B cell (primary cell): ENCODE data around the gene NECAB2. TPM values are rescaled to one million over a fixed set of nuclear protein-coding genes. Genes with fewer than 3 reads are reported as not detected.

ENCODE experiments used
- ATAC-seq: fragments of 200-7000 bp; cut with Tn5 transposase; one replicate; pipeline ENCODE4 v1.10.0; 2021; ENCODE audit warnings: low read depth, mild to moderate bottlenecking, moderate number of reproducible peaks, moderate library complexity
- CTCF ChIA-PET: fragments of 350-600 bp; sonication (Branson Sonifier 250); formaldehyde crosslinking; loops from one replicate; lab custom pipeline; 2021; ENCODE audit warnings: antibody characterized with exemption, inconsistent platforms; lab: Charles Lee
- POLR2A ChIA-PET: fragments of 350-600 bp; sonication (Branson Sonifier 250); formaldehyde crosslinking; loops from one replicate; lab custom pipeline; 2021; ENCODE audit warnings: antibody characterized with exemption; lab: Charles Lee
- DNase-seq: peaks from one replicate; pipeline ENCODE4 v3.0.0; 2013
- H2AFZ ChIP-seq: 2 replicates; pipeline ENCODE4 v1.6.1; 2012; ENCODE audit warnings: mild to moderate bottlenecking, low read depth, low read length; ENCODE audit not compliant: insufficient read depth, poor library complexity, severe bottlenecking
- H3K27ac ChIP-seq, 2 donors: 1 replicate in 1 of 2; 2 replicates in 1 of 2; pipeline ENCODE4 v1.5.1; 2012 to 2013; ENCODE audit warnings: low read length in 2 of 2, mild to moderate bottlenecking in 2 of 2, moderate library complexity in 1 of 2
- H3K27me3 ChIP-seq, 4 experiments: fragments of 200-600 bp in 1 of 4; sonication (generic) in 1 of 4; replicated peaks in 1 of 4; 1 replicate in 2 of 4; 2 replicates in 2 of 4; pipeline versions ENCODE4 v1.6.1 to v1.7.0; 2013 to 2016; ENCODE audit warnings: low read length in 3 of 4, mild to moderate bottlenecking in 2 of 4, mixed read lengths in 1 of 4, moderate library complexity in 1 of 4; ENCODE audit not compliant: insufficient read depth in 4 of 4, control insufficient read depth in 3 of 4; ENCODE audit errors: control extremely low read depth in 1 of 4
- H3K36me3 ChIP-seq, 2 experiments: replicated peaks in 1 of 2; 1 replicate in 1 of 2; 2 replicates in 1 of 2; pipeline versions ENCODE4 v1.6.1 to v1.7.1; 2013; ENCODE audit warnings: low read length in 1 of 2; ENCODE audit not compliant: insufficient read depth in 2 of 2, control insufficient read depth in 1 of 2; ENCODE audit errors: control extremely low read depth in 1 of 2, extremely low read depth in 1 of 2
- H3K4me1 ChIP-seq, 2 donors: fragments of 200-600 bp in 1 of 2; sonication (generic) in 1 of 2; 1 replicate in 1 of 2; 2 replicates in 1 of 2; pipeline versions ENCODE4 v1.5.1 to v1.6.1; 2013 to 2017; ENCODE audit warnings: low read length in 2 of 2; ENCODE audit not compliant: control insufficient read depth in 2 of 2, insufficient read depth in 2 of 2
- H3K4me2 ChIP-seq: replicated peaks from 2 replicates; pipeline ENCODE3; 2012; ENCODE audit warnings: mild to moderate bottlenecking, low read depth, low read length; ENCODE audit not compliant: poor library complexity, severe bottlenecking
- H3K4me3 ChIP-seq, 5 experiments: fragments of 200-600 bp in 1 of 5; sonication (generic) in 1 of 5; 1 replicate in 3 of 5; 2 replicates in 2 of 5; pipeline versions ENCODE4 v1.5.1 to v1.7.0; 2011 to 2016; ENCODE audit warnings: low read length in 4 of 5, mild to moderate bottlenecking in 4 of 5, low read depth in 2 of 5, control low read depth in 1 of 5, moderate library complexity in 1 of 5; ENCODE audit not compliant: insufficient read depth in 1 of 5; ENCODE audit errors: control extremely low read depth in 1 of 5, extremely low read depth in 1 of 5
- H3K79me2 ChIP-seq: fragments of 200-600 bp; sonication (generic); one replicate; pipeline ENCODE4 v1.6.0; 2016; ENCODE audit warnings: low read length; ENCODE audit not compliant: control insufficient read depth, insufficient read depth
- H3K9ac ChIP-seq: fragments of 200-600 bp; sonication (generic); 2 replicates; pipeline ENCODE4 v1.6.1; 2017; ENCODE audit warnings: mild to moderate bottlenecking, low read length, moderate library complexity
- H3K9me3 ChIP-seq, 3 donors: one replicate each; pipeline versions ENCODE4 v1.6.1 to v1.7.1; 2013; ENCODE audit warnings: low read length in 2 of 3; ENCODE audit not compliant: control insufficient read depth in 2 of 3, insufficient read depth in 1 of 3; ENCODE audit errors: control extremely low read depth in 1 of 3
- H4K20me1 ChIP-seq: 2 replicates; pipeline ENCODE4 v1.6.0; 2012; ENCODE audit warnings: mild to moderate bottlenecking, low read length; ENCODE audit not compliant: insufficient read depth, control insufficient read depth, poor library complexity, severe bottlenecking
- H3K27ac Mint-ChIP-seq: one replicate; pipeline ENCODE4 v1.8.0; 2021; ENCODE audit warnings: mixed read lengths
- H3K27me3 Mint-ChIP-seq: one replicate; pipeline ENCODE4 v1.8.0; 2021; ENCODE audit warnings: mixed read lengths
- H3K4me1 Mint-ChIP-seq: one replicate; pipeline ENCODE4 v1.8.0; 2021; ENCODE audit warnings: mixed read lengths
- H3K4me3 Mint-ChIP-seq: one replicate; pipeline ENCODE4 v1.8.0; 2021; ENCODE audit warnings: mixed read lengths
- H3K9me3 Mint-ChIP-seq: one replicate; pipeline ENCODE4 v1.8.0; 2022; ENCODE audit warnings: mixed read lengths; ENCODE audit not compliant: insufficient read depth
- EZH2 ChIP-seq: IDR thresholded peaks from 2 replicates; pipeline ENCODE4 v1.6.1; 2012; ENCODE audit warnings: borderline replicate concordance, low read depth, mild to moderate bottlenecking, moderate library complexity, low read length; ENCODE audit not compliant: insufficient read depth, poor library complexity, severe bottlenecking
- WGBS: methylation state at CpG from one replicate; pipeline ENCODE4 v1.1.5; 2013; ENCODE audit warnings: missing lambda C conversion rate; ENCODE audit not compliant: insufficient coverage; 5-methylcytosine and 5-hydroxymethylcytosine counted together
- intact Hi-C: fragments of 100-400 bp; cut with micrococcal nuclease; formaldehyde crosslinking; loops from one replicate; pipeline ENCODE4 v1.10.0; 2022
- polyA plus RNA-seq: library from polyadenylated mRNA; depleted of rRNA; stranded (reverse); fragments of >200 nt; gene quantifications from 2 replicates; pipeline ENCODE4 v1.2.3, GENCODE V29; 2012
- total RNA-seq, 2 donors: library from RNA; stranded (reverse); fragments of 120-200 nt in 1 of 2; gene quantifications; 1 replicate in 1 of 2; 2 replicates in 1 of 2; pipeline versions ENCODE4 v1.2.3 to v1.2.4, GENCODE V29; 2013 to 2022
- TF ChIP-seq, protein P1 (sequence below): fragments of 200-600 bp; IDR thresholded peaks from one replicate; pipeline ENCODE4 v1.8.0; 2022; ENCODE audit warnings: antibody characterized with exemption, mild to moderate bottlenecking

NECAB2 gene
- total and polyA plus RNA-seq, 2 donors (not counting 1 experiment from before 2014, with no cell fraction given), result not detected

DNA sequence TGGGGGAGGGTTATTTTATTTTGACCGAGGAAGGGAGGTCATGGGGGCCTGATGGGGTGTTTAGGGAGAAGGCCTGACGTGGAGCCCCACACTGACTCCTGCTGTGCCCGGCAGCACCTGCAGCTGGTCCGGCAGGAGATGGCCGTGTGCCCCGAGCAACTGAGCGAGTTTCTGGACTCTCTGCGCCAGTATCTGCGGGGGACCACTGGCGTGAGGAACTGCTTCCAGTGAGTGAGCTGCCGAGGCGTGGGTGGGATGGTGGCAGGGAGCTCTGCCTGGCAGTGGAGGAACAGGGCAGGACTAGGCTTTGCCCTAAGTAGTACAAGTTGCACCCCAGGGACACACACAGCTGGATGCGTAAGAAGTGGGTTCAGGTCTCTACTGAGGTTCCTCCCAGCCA lies 30.0 kb downstream of the NECAB2 start:
- TF ChIP-seq, protein P1, sequence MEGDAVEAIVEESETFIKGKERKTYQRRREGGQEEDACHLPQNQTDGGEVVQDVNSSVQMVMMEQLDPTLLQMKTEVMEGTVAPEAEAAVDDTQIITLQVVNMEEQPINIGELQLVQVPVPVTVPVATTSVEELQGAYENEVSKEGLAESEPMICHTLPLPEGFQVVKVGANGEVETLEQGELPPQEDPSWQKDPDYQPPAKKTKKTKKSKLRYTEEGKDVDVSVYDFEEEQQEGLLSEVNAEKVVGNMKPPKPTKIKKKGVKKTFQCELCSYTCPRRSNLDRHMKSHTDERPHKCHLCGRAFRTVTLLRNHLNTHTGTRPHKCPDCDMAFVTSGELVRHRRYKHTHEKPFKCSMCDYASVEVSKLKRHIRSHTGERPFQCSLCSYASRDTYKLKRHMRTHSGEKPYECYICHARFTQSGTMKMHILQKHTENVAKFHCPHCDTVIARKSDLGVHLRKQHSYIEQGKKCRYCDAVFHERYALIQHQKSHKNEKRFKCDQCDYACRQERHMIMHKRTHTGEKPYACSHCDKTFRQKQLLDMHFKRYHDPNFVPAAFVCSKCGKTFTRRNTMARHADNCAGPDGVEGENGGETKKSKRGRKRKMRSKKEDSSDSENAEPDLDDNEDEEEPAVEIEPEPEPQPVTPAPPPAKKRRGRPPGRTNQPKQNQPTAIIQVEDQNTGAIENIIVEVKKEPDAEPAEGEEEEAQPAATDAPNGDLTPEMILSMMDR, result no peak
- TF ChIP-seq EZH2, result no peak
- Mint-ChIP-seq H3K4me3 (no peak overlapping the region), H3K27ac (no peak overlapping the region), H3K9me3 (no peaks in the 10 kb centered on the region), H3K4me1 (peaks cover 1% of the 10 kb centered on the region), H3K27me3 (peaks cover 29% of the 10 kb centered on the region)
- Histone ChIP-seq H3K9me3 (peaks cover 0 to 3% (median 0%) of the 10 kb centered on the region in 3 donors), H3K9ac (no peak overlapping the region), H3K36me3 (no peaks in the 10 kb centered on the region), H3K27ac (no peak overlapping the region), H3K79me2 (no peaks in the 10 kb centered on the region), H4K20me1 (no peaks in the 10 kb centered on the region), H3K4me1 (peaks cover 0 to 4% of the 10 kb centered on the region in 2 donors), H2AFZ (no peak overlapping the region), H3K4me3 (no peak overlapping the region), H3K27me3 (peaks cover 0 to 13% (median 2%) of the 10 kb centered on the region in 4 experiments), H3K4me2 (no peak overlapping the region)
- POLR2A ChIA-PET, result no interaction called here
- intact Hi-C loops, result no loop called here
- no peak for ATAC-seq
- 89% methylated on average over 13 of the region's 13 CpGs for WGBS
- CTCF ChIA-PET, result no interaction called here
- DNase-seq, result no peak

DNA sequence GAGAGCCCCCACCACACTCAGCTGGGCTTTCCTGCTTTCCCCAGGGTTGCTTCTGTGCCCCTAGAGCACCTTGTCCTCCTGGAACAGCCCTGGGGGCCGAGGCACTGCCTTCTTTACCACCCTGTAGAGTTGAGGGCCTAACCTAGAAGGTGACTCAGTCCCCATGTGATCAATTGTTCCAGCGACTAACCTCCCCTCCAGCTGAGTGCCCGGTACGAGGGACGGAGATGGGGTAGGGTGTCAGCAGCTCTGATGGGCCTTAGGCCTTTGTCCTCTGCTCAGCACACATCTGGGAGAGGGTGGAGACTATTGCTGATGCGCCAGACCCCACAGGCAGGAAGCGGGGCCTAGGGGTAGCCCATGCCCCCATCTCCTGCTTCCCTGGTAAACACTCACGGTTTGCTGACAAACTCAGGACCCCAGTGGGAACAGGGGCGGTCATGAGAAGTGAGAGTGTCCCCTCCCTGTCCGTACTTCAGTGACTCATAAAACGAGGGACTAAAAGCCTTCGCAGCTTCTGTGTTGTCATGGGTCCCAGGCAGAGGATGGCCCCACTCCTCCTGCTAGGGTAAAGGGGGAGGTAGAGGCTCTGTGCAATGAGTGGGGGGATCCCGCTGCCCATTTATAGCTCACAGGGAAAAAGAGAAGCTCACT lies 33.1 kb downstream of the NECAB2 start:
- H3K4me3 Mint-ChIP-seq, result no peak overlapping the region
- Histone ChIP-seq H3K4me2 (no peak overlapping the region), H3K9ac (no peak overlapping the region), H3K27me3 (peaks cover 0 to 3% (median 0%) of the 10 kb centered on the region in 4 experiments), H3K79me2 (no peaks in the 10 kb centered on the region), H3K27ac (no peak overlapping the region), H4K20me1 (no peaks in the 10 kb centered on the region), H2AFZ (no peak overlapping the region), H3K9me3 (peaks cover 0 to 3% (median 0%) of the 10 kb centered on the region in 3 donors), H3K4me3 (no peak overlapping the region), H3K4me1 (no peaks in the 10 kb centered on the region), H3K36me3 (no peaks in the 10 kb centered on the region)
- no peak overlapping the region for H3K27ac Mint-ChIP-seq
- no peaks in the 10 kb centered on the region for H3K9me3 Mint-ChIP-seq
- CTCF ChIA-PET, result no interaction called here
- no peak for DNase-seq
- TF ChIP-seq, protein P1, result no peak
- no peak for TF ChIP-seq EZH2
- POLR2A ChIA-PET, result no interaction called here
- H3K27me3 Mint-ChIP-seq, result peaks cover 17% of the 10 kb centered on the region
- H3K4me1 Mint-ChIP-seq, result peaks cover under 1% of the 10 kb centered on the region
- intact Hi-C loops, result no loop called here
- ATAC-seq, result no peak
- 87% methylated on average over 7 of the region's 13 CpGs for WGBS
